WTC11 (cell line): ENCODE results near the gene RBM28. TPM values are rescaled to one million over a fixed set of nuclear protein-coding genes. Genes with fewer than 3 reads are reported as not detected.
A peak's percentile ranks its signal among the peaks of the same experiment; 100 is the strongest.

Experiments
- ATAC-seq: fragments of 200-7000 bp; cut with Tn5 transposase; 2 replicates; pipeline ENCODE4 v1.10.0; 2021; ENCODE audit warnings: mild to moderate bottlenecking, moderate library complexity
- Bru-seq: library from RNA; stranded (reverse); fragments of 400-500 nt; gene quantifications from one replicate; lab custom pipeline; 2021; lab: Mats Ljungman, UMichigan
- CTCF ChIA-PET: fragments of 300-600 bp; sonication (Branson Sonifier 250); formaldehyde crosslinking; loops from one replicate; lab custom pipeline; 2021; ENCODE audit warnings: antibody characterized with exemption; lab: Charles Lee
- POLR2A ChIA-PET: fragments of 350-600 bp; sonication (Branson Sonifier 250); formaldehyde crosslinking; loops from one replicate; lab custom pipeline; 2021; ENCODE audit warnings: antibody characterized with exemption; lab: Charles Lee
- DNase-seq: peaks from one replicate; pipeline ENCODE4 v3.0.0; 2021; ENCODE audit warnings: low spot score
- H3K27ac Mint-ChIP-seq: 2 replicates; pipeline ENCODE4 v1.8.0; 2021; ENCODE audit warnings: mixed read lengths
- H3K27me3 Mint-ChIP-seq: 2 replicates; pipeline ENCODE4 v1.8.0; 2021; ENCODE audit warnings: low read depth, mild to moderate bottlenecking, moderate library complexity, mixed read lengths
- H3K36me3 Mint-ChIP-seq: 2 replicates; pipeline ENCODE4 v1.8.0; 2021; ENCODE audit warnings: mixed read lengths
- H3K4me1 Mint-ChIP-seq: 2 replicates; pipeline ENCODE4 v1.8.0; 2022; ENCODE audit warnings: mixed read lengths
- H3K4me3 Mint-ChIP-seq: 2 replicates; pipeline ENCODE4 v1.8.0; 2021; ENCODE audit warnings: mild to moderate bottlenecking, moderate library complexity, mixed read lengths
- H3K9me3 Mint-ChIP-seq: 2 replicates; pipeline ENCODE4 v1.8.0; 2021; ENCODE audit warnings: mixed read lengths
- AR ChIP-seq: fragments of 250-450 bp; sonication (Bioruptor Pico); IDR thresholded peaks from 2 replicates; pipeline ENCODE4 v1.9.0; 2021; ENCODE audit warnings: mild to moderate bottlenecking
- ARID4B ChIP-seq: sonication (generic); formaldehyde crosslinking; IDR thresholded peaks from 2 replicates; pipeline ENCODE4 v1.8.0; 2023; ENCODE audit warnings: missing genetic modification reagents, mild to moderate bottlenecking, borderline replicate concordance
- CBFB ChIP-seq: sonication (generic); formaldehyde crosslinking; IDR thresholded peaks from 2 replicates; pipeline ENCODE4 v1.8.1; 2022; ENCODE audit warnings: mild to moderate bottlenecking, low read depth, missing genetic modification reagents
- GTF2I ChIP-seq: fragments of 250-450 bp; sonication (Bioruptor Pico); conservative IDR thresholded peaks from 2 replicates; pipeline ENCODE4 v1.4.0; 2021; ENCODE audit warnings: mild to moderate bottlenecking
- HMGXB4 ChIP-seq: sonication (generic); formaldehyde crosslinking; IDR thresholded peaks from 2 replicates; pipeline ENCODE4 v1.8.1; 2023; ENCODE audit warnings: mild to moderate bottlenecking, moderate library complexity, missing genetic modification reagents
- KAT7 ChIP-seq: sonication (generic); formaldehyde crosslinking; IDR thresholded peaks from 2 replicates; pipeline ENCODE4 v1.8.1; 2023; ENCODE audit warnings: missing genetic modification reagents, mild to moderate bottlenecking, borderline replicate concordance
- MXD4 ChIP-seq: fragments of 250-450 bp; sonication (Bioruptor Pico); IDR thresholded peaks from 2 replicates; pipeline ENCODE4 v1.8.0; 2021; ENCODE audit warnings: mild to moderate bottlenecking, moderate library complexity, borderline replicate concordance
- NFATC4 ChIP-seq: fragments of 250-450 bp; sonication (Bioruptor Pico); IDR thresholded peaks from 2 replicates; pipeline ENCODE4 v1.9.0; 2021; ENCODE audit warnings: mild to moderate bottlenecking
- NR3C1 ChIP-seq: sonication (generic); formaldehyde crosslinking; conservative IDR thresholded peaks from 2 replicates; pipeline ENCODE4 v1.8.1; 2023; ENCODE audit warnings: low read depth, mild to moderate bottlenecking, missing genetic modification reagents
- PRDM15 ChIP-seq: sonication (generic); formaldehyde crosslinking; IDR thresholded peaks from 2 replicates; pipeline ENCODE4 v1.8.0; 2022; ENCODE audit warnings: missing genetic modification reagents
- SP1 ChIP-seq: sonication (generic); formaldehyde crosslinking; conservative IDR thresholded peaks from 2 replicates; pipeline ENCODE4 v1.8.1; 2022; ENCODE audit warnings: missing genetic modification reagents
- TP53 ChIP-seq: sonication (generic); formaldehyde crosslinking; IDR thresholded peaks from 2 replicates; pipeline ENCODE4 v1.8.1; 2023; ENCODE audit warnings: mild to moderate bottlenecking, missing genetic modification reagents
- ZNF232 ChIP-seq: sonication (generic); formaldehyde crosslinking; IDR thresholded peaks from 2 replicates; pipeline ENCODE4 v1.8.0; 2022; ENCODE audit warnings: mild to moderate bottlenecking, missing genetic modification reagents
- ZNF281 ChIP-seq: sonication (generic); formaldehyde crosslinking; IDR thresholded peaks from 2 replicates; pipeline ENCODE4 v1.8.0; 2023; ENCODE audit warnings: mild to moderate bottlenecking, missing genetic modification reagents
- ZNF317 ChIP-seq: sonication (generic); formaldehyde crosslinking; IDR thresholded peaks from 2 replicates; pipeline ENCODE4 v1.8.1; 2023; ENCODE audit warnings: low read depth, mild to moderate bottlenecking, moderate library complexity, missing genetic modification reagents, borderline replicate concordance
- ZNF416 ChIP-seq: fragments of 250-450 bp; sonication (Bioruptor Pico); IDR thresholded peaks from 2 replicates; pipeline ENCODE4 v1.9.0; 2021; ENCODE audit warnings: mild to moderate bottlenecking, inconsistent platforms
- ZNF423 ChIP-seq: fragments of 250-450 bp; sonication (Bioruptor Pico); IDR thresholded peaks from 2 replicates; pipeline ENCODE4 v2.1.2; 2022; ENCODE audit warnings: mild to moderate bottlenecking, moderate library complexity
- ZNF671 ChIP-seq: fragments of 250-450 bp; sonication (Bioruptor Pico); IDR thresholded peaks from 2 replicates; pipeline ENCODE4 v1.8.0; 2021; ENCODE audit warnings: mild to moderate bottlenecking
- long read RNA-seq, 3 experiments: library from RNA in 1 of 3; library from capped mRNA in 1 of 3; library from polyadenylated mRNA in 1 of 3; unstranded in 2 of 3; stranded (forward) in 1 of 3; transcript quantifications; one replicate each; pipeline ENCODE4 v2.0.0, GENCODE V29; 2021
- total RNA-seq: library from RNA; stranded (reverse); gene quantifications from 3 replicates; pipeline ENCODE4 v1.2.3, GENCODE V29; 2021

Gene RBM28
- 51.5 to 66.1 TPM (median 56.2 TPM) in 3 replicates for total RNA-seq
- Bru-seq, nascent RNA = percentile 84 among the genes with signal in this experiment
- long read RNA-seq, experiment 1, full-length matches to known transcripts = 109 of 176 reads
- long read RNA-seq, experiment 1, partial matches to known transcripts = 12 of 176 reads
- long read RNA-seq, experiment 1, other reads (novel, unspliced or antisense) = 55 of 176 reads
- long read RNA-seq, experiment 2, full-length matches to known transcripts = 12 of 31 reads
- long read RNA-seq, experiment 2, partial matches to known transcripts = 8 of 31 reads
- long read RNA-seq, experiment 2, other reads (novel, unspliced or antisense) = 11 of 31 reads
- long read RNA-seq, experiment 3, full-length matches to known transcripts = 19 of 34 reads
- long read RNA-seq, experiment 3, partial matches to known transcripts = 8 of 34 reads
- long read RNA-seq, experiment 3, other reads (novel, unspliced or antisense) = 7 of 34 reads

GRCh38 chr7:128343554-128344430, at the start of gene RBM28:
RBM28 (minus strand) TSS chr7:128343908; CDS start chr7:128343793, 115 bp downstream.
- H3K27me3 Mint-ChIP-seq = peaks cover 20% of the 10 kb centered on the region
- H3K9me3 Mint-ChIP-seq = no peaks in the 10 kb centered on the region
- peaks cover 5% of the 10 kb centered on the region for H3K36me3 Mint-ChIP-seq
- TF ChIP-seq AR = no peak
- no peak for TF ChIP-seq NR3C1 (CRISPR knock-in tag)
- TF ChIP-seq HMGXB4 (CRISPR knock-in tag) = peak; percentile 66; the same call in 1 of the 2 replicates
- no peak for TF ChIP-seq MXD4 (CRISPR knock-in tag)
- TF ChIP-seq ZNF232 (CRISPR knock-in tag) = 0 out of 2 replicates have a peak, but pooled peaks have one; percentile 52
- no peak for TF ChIP-seq NFATC4
- no peak for TF ChIP-seq ZNF671 (CRISPR knock-in tag)
- TF ChIP-seq GTF2I (CRISPR knock-in tag) = no peak
- TF ChIP-seq ARID4B = peak; percentile 80; the same call in 1 of the 2 replicates
- TF ChIP-seq PRDM15 (CRISPR knock-in tag) = peak; percentile 28; the same call in 1 of the 2 replicates
- TF ChIP-seq ZNF416 = no peak
- 0 out of 2 replicates have a peak, but pooled peaks have one; percentile 47 for TF ChIP-seq ZNF281 (CRISPR knock-in tag)
- peak; percentile 75; the same call in 1 of the 2 replicates for TF ChIP-seq KAT7 (CRISPR knock-in tag)
- TF ChIP-seq ZNF317 (CRISPR knock-in tag) = 0 out of 2 replicates have a peak, but pooled peaks have one; percentile 12
- TF ChIP-seq ZNF423 = peak; percentile 47; the same call in 1 of the 2 replicates
- TF ChIP-seq TP53 (CRISPR knock-in tag) = no peak
- peak; percentile 86 for TF ChIP-seq SP1 (CRISPR knock-in tag)
- no peak for TF ChIP-seq CBFB (CRISPR knock-in tag)

More at GRCh38 chr7:128343554-128344430, at the start of gene RBM28:
- H3K4me3 Mint-ChIP-seq = peak within 1 kb of the TSS; percentile 91
- ChIA-PET POLR2A (interaction anchor here (1.0 kb wide), 1 partner anchor 78 kb away, joined by 3 read pairs; no protein-coding TSS in a partner anchor), CTCF (interaction anchor here (0.6 to 5.3 kb wide), 10 partner anchors 12 to 116 kb away, joined by 3 to 138 read pairs (median 4); no protein-coding TSS in a partner anchor)
- ATAC-seq (peak; percentile 92), DNase-seq (peak; percentile 81)
- H3K27ac Mint-ChIP-seq = peak within 1 kb of the TSS; percentile 91
- H3K4me1 Mint-ChIP-seq = peaks cover 11% of the 10 kb centered on the region
